HG03060 (cell line): Measurements from ENCODE around the gene MAGEF1.

ENCODE experiments used
- ATAC-seq: cut with Tn5 transposase; IDR thresholded peaks from one replicate; pipeline ENCODE4 v1.9.1; 2021; ENCODE audit warnings: low read depth, moderate number of reproducible peaks; ENCODE audit not compliant: unreplicated experiment

Gene MAGEF1

GRCh38 chr3:184674626-184675025 lies 37.2 kb downstream of the MAGEF1 start:
- no peak for ATAC-seq

- no peak for ATAC-seq
Measured at GRCh38 chr3:184672977-184673870, 38.6 kb downstream of the MAGEF1 start.

GRCh38 chr3:184672335-184672734 lies 39.5 kb downstream of the MAGEF1 start:
- no peak for ATAC-seq

- no peak for ATAC-seq
Measured at GRCh38 chr3:184670091-184670602, 41.7 kb downstream of the MAGEF1 start.

GRCh38 chr3:184669578-184669977 lies 42.3 kb downstream of the MAGEF1 start:
- no peak for ATAC-seq

GRCh38 chr3:184666442-184666841 lies 45.4 kb downstream of the MAGEF1 start:
- no peak for ATAC-seq

GRCh38 chr3:184665101-184665500 lies 46.8 kb downstream of the MAGEF1 start:
- ATAC-seq: no peak

- ATAC-seq: no peak
Measured at GRCh38 chr3:184663756-184664155, 48.1 kb downstream of the MAGEF1 start.

GRCh38 chr3:184663356-184663755 lies 48.5 kb downstream of the MAGEF1 start:
- ATAC-seq: no peak

- ATAC-seq: no peak
Measured at GRCh38 chr3:184662187-184662586, 49.7 kb downstream of the MAGEF1 start.

GRCh38 chr3:184660931-184661330 lies 50.9 kb downstream of the MAGEF1 start:
- ATAC-seq: no peak
